Omental fat pad (tissue), 4 donors: Measurements from ENCODE around the gene RPRD1B. TPM values are rescaled to one million over a fixed set of nuclear protein-coding genes. Genes with fewer than 3 reads are reported as not detected.
"Not testable (repeated sequence)": the region's sequence is repeated elsewhere in the genome, so short reads cannot be mapped to it uniquely, and the experiment has no call there.

Source experiments
- ATAC-seq: fragments of 150-250 bp; one replicate; pipeline ENCODE4 v1.9.1; 2016; ENCODE audit warnings: mild to moderate bottlenecking, moderate library complexity; ENCODE audit not compliant: low FRiP score
- DNase-seq: peaks from one replicate; pipeline ENCODE4 v3.0.0-alpha.2; 2019; ENCODE audit warnings: low spot score
- CTCF ChIP-seq, 3 donors: fragments of 450-650 bp; IDR thresholded peaks; one replicate each; pipeline ENCODE4 v1.5.1; 2016 to 2017; ENCODE audit warnings: antibody characterized with exemption in 3 of 3, mild to moderate bottlenecking in 3 of 3, moderate library complexity in 2 of 3
- total RNA-seq, 4 donors: library from RNA; depleted of rRNA; stranded (reverse); fragments of >200 nt; gene quantifications; one replicate each; pipeline ENCODE4 v1.1.0, GENCODE V29; 2016

RPRD1B gene
- total RNA-seq, 4 donors from 2014 or later, result 24.1 to 33.5 (median 28.2) TPM

- no peak for DNase-seq
- TF ChIP-seq CTCF (IDR thresholded peaks at IDR 0.05), result no peak
- peak; percentile 19 for ATAC-seq
These were observed 61.6 kb downstream of the RPRD1B start for GRCh38 chr20:38095017-38095686.

- TF ChIP-seq CTCF (IDR thresholded peaks at IDR 0.05), result no peak
- DNase-seq, result no peak
- no peak for ATAC-seq
These were observed 65.4 kb downstream of the RPRD1B start for GRCh38 chr20:38098952-38099351.

GRCh38 chr20:38102206-38102605, 68.7 kb downstream of the RPRD1B start:
- ATAC-seq, DNase-seq: not testable (repeated sequence)

GRCh38 chr20:38104285-38104684, 70.7 kb downstream of the RPRD1B start:
- DNase-seq (no peak), ATAC-seq (no peak)
- no peak for TF ChIP-seq CTCF (IDR thresholded peaks at IDR 0.05)

GRCh38 chr20:38106461-38106860, 72.9 kb downstream of the RPRD1B start:
- DNase-seq (no peak), ATAC-seq (no peak)
- no peak for TF ChIP-seq CTCF (IDR thresholded peaks at IDR 0.05)

- not testable (repeated sequence) for ATAC-seq, DNase-seq
These were observed 73.8 kb downstream of the RPRD1B start for GRCh38 chr20:38107386-38107785.

- DNase-seq, ATAC-seq: not testable (repeated sequence)
These were observed 74.4 kb downstream of the RPRD1B start for GRCh38 chr20:38107916-38108315.

GRCh38 chr20:38108438-38108985, 75.0 kb downstream of the RPRD1B start:
- DNase-seq (no peak), ATAC-seq (no peak)

More at GRCh38 chr20:38108438-38108985, 75.0 kb downstream of the RPRD1B start:
- no peak for TF ChIP-seq CTCF (IDR thresholded peaks at IDR 0.05)
